Measurements from ENCODE around the gene SPACDR. TPM values are rescaled to one million over a fixed set of nuclear protein-coding genes. Genes with fewer than 3 reads are reported as not detected.

SPACDR gene
- total RNA-seq, 5 donors from 2014 or later (not counting 1 experiment from before 2014, with no cell fraction given): 1.3 to 4.0 (median 3.3) TPM

DNA sequence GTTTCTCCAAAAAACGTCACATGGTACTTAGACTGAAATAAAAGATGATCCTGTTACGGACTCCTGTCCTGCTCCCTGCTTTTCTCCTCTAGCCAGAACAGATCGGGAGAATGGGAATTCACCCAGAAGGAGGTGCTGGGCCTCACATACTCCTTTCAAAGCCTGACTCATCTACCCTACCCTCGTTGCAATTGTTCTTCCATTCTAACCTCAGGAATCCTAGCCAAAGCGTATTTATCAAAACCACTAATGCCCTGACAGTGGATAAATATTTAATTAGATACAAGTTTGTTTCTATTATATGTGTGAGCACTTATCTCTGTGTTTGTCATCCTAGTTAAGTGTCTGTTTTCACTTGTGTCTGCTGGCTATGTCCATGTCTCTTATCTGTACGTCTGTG is 57.3 kb downstream of the SPACDR start:
- Mint-ChIP-seq H3K4me3 (no peak overlapping the region), H3K36me3 (peaks cover 9% of the 10 kb centered on the region), H3K27me3 (no peaks in the 10 kb centered on the region), H3K9me3 (no peaks in the 10 kb centered on the region), H3K4me1 (peaks cover 0 to 5% (median 2%) of the 10 kb centered on the region in 3 donors), H3K27ac (no peak overlapping the region)
- ATAC-seq (replicated peaks in 1 of 4) (no peak), DNase-seq (no peak)
- H3K27ac ChIP-seq (ENCODE audit: low read length): no peak overlapping the region
- CTCF ChIA-PET: interaction anchor here (0.5 to 1.7 kb wide), 7 partner anchors 9 to 870 kb away, joined by 3 to 13 read pairs (median 4); no protein-coding TSS in a partner anchor
- peaks cover 0 to 3% of the 10 kb centered on the region in 2 experiments for H3K27me3 ChIP-seq (replicated peaks in 1 of 2; ENCODE audit: control insufficient read depth in 2 of 2, extremely low read depth in 1 of 2, insufficient read depth in 2 of 2, low read length in 1 of 2)
- H3K36me3 ChIP-seq (ENCODE audit: control insufficient read depth in 2 of 2, extremely low read depth in 1 of 2, insufficient read depth in 1 of 2, low read length in 1 of 2): no peaks in the 10 kb centered on the region
- 70% methylated on average over 3 of the region's 6 CpGs for WGBS (ENCODE audit: insufficient coverage)
- H3K4me1 ChIP-seq (ENCODE audit: control insufficient read depth in 1 of 2, extremely low read depth in 1 of 2, insufficient read depth in 2 of 2, low read length in 2 of 2): peaks cover 0 to 4% of the 10 kb centered on the region in 2 experiments
- H3K9me3 ChIP-seq: no peaks in the 10 kb centered on the region
- POLR2A ChIA-PET: interaction anchor here in 1 of 2 donors (0.7 kb wide), 1 partner anchor 25 kb away, joined by 3 read pairs; no protein-coding TSS in a partner anchor
- H3K4me3 ChIP-seq (ENCODE audit: control insufficient read depth in 1 of 2, extremely low read depth in 1 of 2, low read length in 1 of 2): no peak overlapping the region

Other genes starting within 250 kb of the SPACDR start
- gene PVRIG, start 244.3 kb downstream of the SPACDR start, total RNA-seq: 10 to 100 TPM; 45.0 to 96.8 (median 78.0) TPM
- gene SPDYE3, start 156.6 kb downstream of the SPACDR start, total RNA-seq: not detected
- 100 to 1,000 TPM in 3 of 5 donors, 10 to 100 TPM in 2; 91.2 to 117 (median 102) TPM for gene PILRB, start 106.1 kb downstream of the SPACDR start, total RNA-seq
- 10 to 100 TPM in 2 of 5 donors, 1 to 10 TPM in 3; 3.7 to 19.3 (median 7.1) TPM for gene PILRA, start 90.8 kb downstream of the SPACDR start, total RNA-seq
- gene ZCWPW1, start 35.6 kb downstream of the SPACDR start, total RNA-seq: 10 to 100 TPM in 3 of 5 donors, 1 to 10 TPM in 2; 6.9 to 13.9 (median 12.0) TPM
- 10 to 100 TPM; 50.6 to 63.2 (median 60.3) TPM for gene MEPCE, start 34.4 kb downstream of the SPACDR start, total RNA-seq
- gene PPP1R35, start 27.8 kb downstream of the SPACDR start, total RNA-seq: 100 to 1,000 TPM in 2 of 5 donors, 10 to 100 TPM in 3; 32.8 to 117 (median 98.6) TPM
- gene TSC22D4, start 15.0 kb upstream of the SPACDR start, total RNA-seq: 100 to 1,000 TPM in 4 of 5 donors, 10 to 100 TPM in 1; 85.2 to 160 (median 148) TPM
- 1 to 10 TPM in 2 of 5 donors, under 1 TPM in 3; 0.50 to 1.4 (median 0.99) TPM for gene NYAP1, start 19.7 kb upstream of the SPACDR start, total RNA-seq
- gene AGFG2, start 74.9 kb upstream of the SPACDR start, total RNA-seq: 10 to 100 TPM; 26.2 to 54.6 (median 40.2) TPM
- gene SAP25, start 109.6 kb upstream of the SPACDR start, total RNA-seq: 100 to 1,000 TPM in 3 of 5 donors, 10 to 100 TPM in 2; 61.2 to 129 (median 107) TPM
- gene LRCH4, start 121.9 kb upstream of the SPACDR start, total RNA-seq: 100 to 1,000 TPM; 328 to 377 (median 362) TPM
- 1 to 10 TPM in 3 of 5 donors, under 1 TPM in 2; 0.70 to 1.7 (median 1.3) TPM for gene FBXO24, start 122.1 kb upstream of the SPACDR start, total RNA-seq
- 10 to 100 TPM in 3 of 5 donors, 1 to 10 TPM in 2; 5.4 to 14.0 (median 10.5) TPM for gene PCOLCE, start 138.1 kb upstream of the SPACDR start, total RNA-seq
- gene MOSPD3, start 148.3 kb upstream of the SPACDR start, total RNA-seq: 10 to 100 TPM; 10.9 to 19.0 (median 16.3) TPM
- gene TFR2, start 177.3 kb upstream of the SPACDR start, total RNA-seq: 1 to 10 TPM; 3.8 to 8.7 (median 6.7) TPM
- not detected for gene ACTL6B, start 192.2 kb upstream of the SPACDR start, total RNA-seq
- gene GNB2, start 209.5 kb upstream of the SPACDR start, total RNA-seq: 100 to 1,000 TPM; 101 to 175 (median 153) TPM
- gene GIGYF1, start 230.0 kb upstream of the SPACDR start, total RNA-seq: 100 to 1,000 TPM in 3 of 5 donors, 10 to 100 TPM in 2; 87.7 to 161 (median 124) TPM
- 10 to 100 TPM in 3 of 5 donors, 1 to 10 TPM in 2; 8.3 to 18.1 (median 17.8) TPM for gene POP7, start 241.9 kb upstream of the SPACDR start, total RNA-seq